Stimulated activated CD4-positive, alpha-beta T cell treated with anti-CD3 and anti-CD28 coated beads, TNF-alpha, amount 100 ng/mL, for 1 hour (primary cell): ENCODE results near the gene GTF3C4.

Experiments used
- DNase-seq, 3 donors: peaks; one replicate each; pipeline ENCODE4 v3.0.0-alpha.2; 2020; ENCODE audit warnings: low read depth in 3 of 3, low spot score in 1 of 3

Gene GTF3C4

GRCh38 chr9:132647806-132648205 lies 22.5 kb upstream of the GTF3C4 start:
- DNase-seq: no peak

DNA sequence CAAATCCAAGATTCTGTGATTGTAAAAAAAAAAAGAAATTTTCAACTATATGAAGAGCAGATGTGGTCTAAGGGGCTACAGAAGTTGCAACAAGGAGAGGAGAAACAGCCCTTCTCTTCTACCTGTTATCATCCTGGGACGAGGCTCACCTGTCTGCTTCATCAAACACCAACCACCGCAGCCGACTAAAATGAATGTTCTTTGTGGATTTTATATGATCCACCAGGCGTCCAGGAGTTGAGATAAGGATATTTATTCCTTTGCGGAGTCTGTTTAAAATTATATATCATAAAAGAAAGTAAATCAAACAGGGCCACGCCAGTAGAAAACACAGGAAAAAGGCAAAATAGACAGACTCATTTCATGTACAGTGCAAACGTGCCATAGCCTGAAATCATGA lies 22.0 kb upstream of the GTF3C4 start:
- DNase-seq: no peak

- no peak for DNase-seq
Observed at GRCh38 chr9:132648685-132649084, 21.6 kb upstream of the GTF3C4 start.

DNA sequence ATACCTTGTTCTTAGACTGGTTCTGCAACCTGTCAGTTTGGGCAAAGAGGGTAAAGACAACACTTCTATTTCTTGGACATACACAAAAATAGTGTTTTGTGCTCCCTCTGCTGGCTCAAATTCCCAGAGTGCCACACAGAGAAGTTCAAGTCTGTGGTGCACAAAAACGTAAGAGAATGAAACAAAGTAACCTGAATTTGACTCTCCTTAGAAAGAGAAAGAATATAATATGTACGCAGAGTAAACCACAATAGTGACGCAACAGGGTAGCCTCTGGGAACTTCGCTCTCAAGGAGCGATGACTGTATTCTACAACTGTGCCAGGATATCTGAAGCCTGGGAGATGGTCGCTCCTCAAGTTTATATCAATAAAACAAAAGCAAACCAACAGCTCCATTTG lies 19.0 kb upstream of the GTF3C4 start:
- DNase-seq: no peak

DNA sequence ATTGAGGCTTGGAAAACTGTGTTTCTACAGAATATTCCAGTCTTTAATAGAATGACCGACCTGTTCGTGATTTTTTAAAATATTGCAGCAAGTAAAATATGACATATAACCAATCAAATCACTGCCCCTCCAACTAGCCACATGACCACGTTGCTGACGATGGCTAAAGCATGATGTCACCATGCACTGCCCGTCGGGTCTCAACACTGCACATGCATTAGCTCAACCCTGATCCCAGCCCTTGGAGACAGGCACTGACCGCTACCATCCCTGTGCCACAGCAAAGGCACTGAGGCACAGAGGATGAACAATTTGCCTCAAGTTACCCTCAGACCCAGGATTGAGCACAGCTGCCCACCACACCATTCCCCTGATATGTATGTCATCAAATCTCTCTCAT lies 14.0 kb upstream of the GTF3C4 start:
- DNase-seq: no peak

- no peak for DNase-seq
Observed at GRCh38 chr9:132662152-132662945, 7.9 kb upstream of the GTF3C4 start.

- no peak for DNase-seq
Observed at GRCh38 chr9:132663117-132663516, 7.1 kb upstream of the GTF3C4 start.

DNA sequence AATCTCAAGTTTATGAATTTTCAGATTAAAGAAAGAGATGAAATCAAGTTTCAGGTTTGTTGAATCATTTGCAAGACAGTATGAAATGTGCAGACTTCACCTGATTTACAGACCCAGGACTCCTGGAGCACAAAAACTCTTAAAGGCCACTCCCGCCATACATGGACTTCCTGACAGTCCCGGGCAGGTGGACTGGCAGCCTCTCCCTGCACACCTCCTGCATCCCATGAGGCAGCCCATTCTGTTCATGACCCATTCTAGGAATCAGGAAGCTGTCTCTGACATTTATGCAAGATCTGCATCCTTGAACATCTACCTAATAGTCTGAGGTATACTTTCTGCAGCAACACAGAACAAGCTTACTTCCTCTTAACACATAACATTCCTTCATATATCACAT lies 6.4 kb upstream of the GTF3C4 start:
- no peak for DNase-seq

- no peak for DNase-seq
Observed at GRCh38 chr9:132669319-132669697, 956 bp upstream of the GTF3C4 start.

GRCh38 chr9:132669698-132670456 lies 387 bp upstream of the GTF3C4 start, which contains the start of gene DDX31:
TSS of gene DDX31 (minus strand) at chr9:132669983. CDS start at chr9:132669934, 49 bp downstream.
- peak; percentile 64 to 80 (median 74) for DNase-seq

DNA sequence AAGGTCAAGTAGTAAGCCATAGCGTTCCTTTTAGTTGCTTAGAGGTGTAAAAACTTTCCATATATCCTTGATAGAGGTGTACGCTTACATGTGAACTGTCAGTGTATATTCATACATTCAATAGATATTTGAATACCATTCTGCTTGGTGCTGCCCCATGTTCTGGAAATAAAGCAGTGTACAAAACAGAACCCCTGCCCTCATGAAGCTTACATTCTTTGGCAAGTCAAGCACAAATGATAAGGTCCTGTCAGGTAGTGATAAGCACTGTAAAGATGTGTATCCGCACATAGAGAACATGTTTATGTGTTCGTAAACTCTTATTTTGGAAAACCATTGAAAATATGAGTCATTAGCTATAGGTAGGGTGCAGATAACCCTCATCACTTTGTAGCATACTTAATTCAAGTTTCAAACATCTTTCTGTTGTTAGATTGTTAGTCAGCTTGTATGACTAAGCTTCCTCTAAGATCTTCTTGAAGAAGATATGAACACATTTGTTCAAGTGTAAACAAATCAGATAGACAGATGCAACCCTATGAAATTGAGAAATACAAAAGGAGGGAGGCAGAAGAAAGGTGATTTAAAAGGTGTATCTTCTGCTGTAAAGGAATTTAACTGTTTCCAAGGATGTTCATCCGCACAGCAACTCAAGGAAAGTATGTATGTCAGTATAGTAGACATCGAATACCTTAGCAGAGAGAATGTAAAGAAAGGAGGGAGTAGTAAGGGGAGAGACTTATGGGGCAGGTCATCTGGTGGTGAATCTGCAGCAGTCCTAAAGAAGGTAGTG lies 1.6 kb downstream of the GTF3C4 start:
- no peak for DNase-seq

- no peak for DNase-seq
Observed at GRCh38 chr9:132672413-132672690, 2.1 kb downstream of the GTF3C4 start.

DNA sequence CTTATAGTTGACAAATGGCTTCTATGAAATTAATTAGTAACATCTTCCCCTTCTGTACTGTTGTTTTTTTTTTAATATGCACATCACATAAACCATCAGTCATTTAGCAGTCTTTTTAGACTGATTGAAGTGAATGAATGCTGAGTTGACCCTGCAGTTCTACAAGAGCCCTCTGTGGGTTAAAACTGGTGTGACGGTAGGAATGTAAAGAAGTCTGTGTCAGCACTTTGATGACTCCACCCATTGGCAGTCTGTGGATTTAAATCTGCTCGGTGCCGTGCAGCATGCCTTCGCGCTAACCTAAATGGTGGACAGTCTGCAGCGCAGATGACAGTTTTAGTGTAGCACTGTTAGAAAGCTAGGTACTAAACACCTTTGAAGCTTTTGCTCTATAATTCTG lies 3.1 kb downstream of the GTF3C4 start:
- DNase-seq: no peak

DNA sequence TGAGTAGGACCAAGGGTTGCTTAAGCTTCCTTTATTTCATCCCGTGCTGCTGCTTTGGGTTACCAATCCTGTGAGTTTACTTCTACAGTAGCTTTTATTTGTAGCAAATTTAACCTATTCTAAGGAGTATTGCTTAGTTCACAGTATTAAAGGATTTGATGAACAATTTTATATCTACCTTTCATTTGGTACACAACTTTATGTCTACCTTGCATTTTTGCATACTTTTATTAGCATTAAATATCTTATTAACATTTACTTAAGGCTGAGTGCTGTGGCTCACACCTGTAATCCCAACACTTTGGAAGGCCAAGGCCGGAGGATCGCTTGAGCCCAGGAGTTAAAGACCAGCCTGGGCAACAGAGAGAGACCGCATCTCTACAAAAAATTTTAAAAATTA lies 4.2 kb downstream of the GTF3C4 start:
- DNase-seq: no peak

GRCh38 chr9:132677976-132678375 lies 7.7 kb downstream of the GTF3C4 start:
- no peak for DNase-seq

- no peak for DNase-seq
Observed at GRCh38 chr9:132679946-132680625, 9.8 kb downstream of the GTF3C4 start.

GRCh38 chr9:132681561-132681960 lies 11.3 kb downstream of the GTF3C4 start:
- no peak for DNase-seq

- no peak for DNase-seq
Observed at GRCh38 chr9:132683873-132684272, 13.6 kb downstream of the GTF3C4 start.

- DNase-seq: no peak
Observed at GRCh38 chr9:132690696-132691095, 20.4 kb downstream of the GTF3C4 start.

- no peak for DNase-seq
Observed at GRCh38 chr9:132694144-132694543, 23.9 kb downstream of the GTF3C4 start.

- DNase-seq: no peak
Observed at GRCh38 chr9:132697230-132697629, 27.0 kb downstream of the GTF3C4 start.
